Choroid plexus epithelial cell (primary cell): ENCODE data around the gene ZNF701.
"Not testable (repeated sequence)": the region's sequence is repeated elsewhere in the genome, so short reads cannot be mapped to it uniquely, and the experiment has no call there.

Experiments
- DNase-seq: peaks from one replicate; pipeline ENCODE4 v3.0.0-alpha.2; 2010; ENCODE audit warnings: low read depth
- H3K4me3 ChIP-seq: 2 replicates; pipeline ENCODE4 v1.5.1; 2011; ENCODE audit warnings: low read depth, mild to moderate bottlenecking, control low read depth, low read length, moderate library complexity
- CTCF ChIP-seq: conservative IDR thresholded peaks from 2 replicates; pipeline ENCODE4 v1.5.1; 2011; ENCODE audit warnings: low read depth, mild to moderate bottlenecking, control low read depth, inconsistent platforms, low read length, moderate library complexity

The ZNF701 gene

GRCh38 chr19:52584736-52585440, 14.8 kb downstream of the ZNF701 start:
- DNase-seq = peak; percentile 29
- peak overlapping the region; percentile 51 for H3K4me3 ChIP-seq

GRCh38 chr19:52585604-52586003, 15.5 kb downstream of the ZNF701 start:
- H3K4me3 ChIP-seq = no peak overlapping the region
- no peak for TF ChIP-seq CTCF
- no peak for DNase-seq

More at GRCh38 chr19:52584736-52585440, 14.8 kb downstream of the ZNF701 start:
- no peak for TF ChIP-seq CTCF

GRCh38 chr19:52590728-52591127, 20.6 kb downstream of the ZNF701 start:
- DNase-seq = no peak
- TF ChIP-seq CTCF = peak; percentile 8
- no peak overlapping the region for H3K4me3 ChIP-seq

GRCh38 chr19:52592301-52592700, 22.2 kb downstream of the ZNF701 start:
- TF ChIP-seq CTCF = no peak
- H3K4me3 ChIP-seq = no peak overlapping the region
- DNase-seq = no peak

- not testable (repeated sequence) for H3K4me3 ChIP-seq, DNase-seq
Measured at GRCh38 chr19:52593441-52593840, 23.4 kb downstream of the ZNF701 start.

- DNase-seq = no peak
- no peak for TF ChIP-seq CTCF
- no peak overlapping the region for H3K4me3 ChIP-seq
Measured at GRCh38 chr19:52599241-52599640, 29.2 kb downstream of the ZNF701 start.

- DNase-seq = no peak
- H3K4me3 ChIP-seq = peak overlapping the region; percentile 69
- no peak for TF ChIP-seq CTCF
Measured at GRCh38 chr19:52600639-52601024, 30.5 kb downstream of the ZNF701 start.
